ENCODE measurements around the gene CDC16.
A peak's percentile ranks its signal among the peaks of the same experiment; 100 is the strongest.

The CDC16 gene

DNA sequence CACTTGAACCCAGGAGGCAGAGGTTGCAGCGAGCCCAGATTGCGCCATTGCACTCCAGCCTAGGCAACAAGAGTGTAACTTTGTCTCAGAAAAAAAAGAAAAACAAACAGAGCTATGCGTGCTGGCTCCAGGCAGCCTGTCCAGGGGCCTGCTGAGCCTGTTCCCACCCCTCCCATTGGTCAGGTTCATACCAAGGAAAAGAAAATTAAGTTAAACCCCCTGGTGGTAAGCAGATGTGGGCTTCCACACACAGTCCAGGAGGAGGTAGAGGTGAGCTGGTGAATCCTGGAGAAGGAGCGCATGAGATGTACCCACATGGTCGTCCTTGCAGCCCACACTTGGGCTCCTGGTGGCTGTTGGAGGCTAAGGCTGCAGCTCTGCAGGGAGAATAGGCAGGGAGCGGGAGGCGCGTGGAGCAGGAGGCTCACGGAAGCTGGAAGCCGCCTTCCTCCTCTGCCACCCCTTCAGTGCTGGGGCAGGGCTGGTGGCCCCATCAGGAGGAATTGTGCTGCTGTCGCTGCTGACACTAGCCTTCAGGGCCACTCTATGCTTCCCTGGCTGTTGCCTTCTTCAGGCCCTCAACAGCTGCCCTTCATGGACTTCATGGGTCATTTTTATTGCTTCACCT, 69.1 kb downstream of the CDC16 start:
- DNase-seq (ENCODE audit: low read depth), result no peak

DNA sequence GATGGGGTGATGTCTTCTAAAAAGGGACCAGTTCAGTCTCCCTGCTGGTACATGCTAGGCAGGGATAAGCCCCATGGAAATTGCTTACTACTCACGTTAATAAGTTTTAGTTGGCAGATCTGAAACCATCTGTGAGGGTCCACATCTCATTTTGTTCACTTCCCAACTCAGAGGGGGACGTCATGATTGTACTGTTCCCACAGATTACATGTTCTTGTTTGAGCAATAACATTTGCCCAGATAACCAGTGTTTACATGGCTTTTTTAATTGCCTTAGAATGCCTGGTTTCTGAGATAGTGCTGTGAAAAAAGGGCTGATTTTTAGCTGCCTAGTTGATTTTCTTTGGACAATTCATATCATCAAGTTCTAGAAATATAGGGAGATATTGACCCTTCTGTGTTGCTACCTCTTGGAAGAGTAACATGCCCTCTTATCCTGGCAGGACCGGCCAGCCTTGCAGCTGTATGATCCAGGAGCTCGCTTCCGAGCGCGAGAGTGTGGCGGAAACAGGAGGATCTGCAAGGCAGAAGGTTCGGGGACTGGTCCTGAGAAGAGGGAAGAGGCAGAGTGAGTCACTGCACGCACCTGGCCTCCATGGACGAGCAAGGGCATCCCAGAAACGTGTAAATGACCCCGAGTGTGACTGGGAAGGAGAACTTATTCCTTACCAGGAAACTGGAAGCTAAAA, 69.8 kb downstream of the CDC16 start:
- DNase-seq (ENCODE audit: low read depth), result no peak

DNA sequence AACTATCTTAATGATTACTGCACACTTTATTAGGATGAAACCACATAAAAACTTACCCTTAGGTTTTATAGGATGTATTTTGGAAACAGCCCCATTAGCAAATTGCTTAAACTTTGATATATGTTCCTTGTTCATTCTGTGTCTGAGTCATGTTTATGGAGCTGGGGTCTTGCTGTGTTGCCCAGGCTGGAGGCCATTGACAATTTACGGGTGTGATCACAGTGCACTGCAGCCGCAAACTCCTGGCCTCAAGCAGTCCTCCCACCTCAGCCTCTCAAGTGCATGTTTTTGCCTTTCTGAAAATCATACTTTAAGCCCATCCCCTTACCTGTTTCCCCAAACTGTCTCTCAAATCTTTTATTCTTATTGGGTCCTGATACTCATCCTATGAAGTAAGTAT, 74.4 kb downstream of the CDC16 start:
- DNase-seq (ENCODE audit: low read depth), result no peak

DNA sequence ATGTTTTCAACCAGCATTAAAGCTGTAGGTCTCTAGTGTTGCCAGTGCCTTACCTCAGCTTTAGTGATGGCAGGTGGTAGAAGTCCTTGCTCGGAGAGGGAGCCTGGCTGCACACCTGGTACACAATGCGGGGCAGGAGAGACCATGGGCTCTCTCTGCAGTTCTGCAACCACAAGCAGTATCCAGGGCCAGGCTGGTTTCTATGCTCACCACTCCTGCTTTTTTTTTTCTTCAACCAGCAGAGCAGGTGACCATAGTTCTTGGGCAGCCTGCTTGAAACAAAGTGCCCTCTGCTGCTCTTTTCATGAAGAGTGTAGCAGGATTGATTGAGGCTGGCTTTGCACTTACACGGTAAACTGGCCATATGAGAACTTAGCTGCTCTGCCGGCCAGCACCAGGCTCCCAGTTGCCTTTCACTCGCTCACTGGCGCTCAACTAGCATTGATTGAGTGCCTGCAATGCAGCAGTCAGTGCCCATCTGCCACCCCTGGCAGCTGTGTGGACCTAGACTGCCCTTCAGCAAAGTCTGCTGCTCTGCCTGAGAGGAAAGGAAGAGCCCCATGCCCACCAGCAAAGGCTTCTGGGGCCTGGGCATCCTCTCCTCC, 75.2 kb downstream of the CDC16 start:
- DNase-seq (ENCODE audit: low read depth), result no peak

DNA sequence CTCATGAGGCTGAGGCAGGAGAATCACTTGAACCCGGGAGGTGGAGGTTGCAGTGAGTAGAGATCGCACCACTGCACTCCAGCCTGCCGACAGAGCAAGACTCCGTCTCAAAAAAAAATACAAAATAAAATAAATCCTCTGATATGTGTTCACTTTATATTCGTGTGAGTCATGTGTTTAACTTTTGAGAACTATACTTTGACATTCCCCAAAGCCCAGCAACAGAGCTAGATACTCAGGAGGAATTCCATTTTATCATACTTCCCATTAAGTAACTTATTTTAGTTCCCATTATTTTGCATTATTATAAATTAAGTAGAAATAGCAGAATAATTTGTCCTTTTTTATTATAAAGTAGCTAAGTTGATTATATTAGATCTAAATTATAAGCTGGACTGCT, 76.3 kb downstream of the CDC16 start:
- no peak for DNase-seq (ENCODE audit: low read depth)

DNA sequence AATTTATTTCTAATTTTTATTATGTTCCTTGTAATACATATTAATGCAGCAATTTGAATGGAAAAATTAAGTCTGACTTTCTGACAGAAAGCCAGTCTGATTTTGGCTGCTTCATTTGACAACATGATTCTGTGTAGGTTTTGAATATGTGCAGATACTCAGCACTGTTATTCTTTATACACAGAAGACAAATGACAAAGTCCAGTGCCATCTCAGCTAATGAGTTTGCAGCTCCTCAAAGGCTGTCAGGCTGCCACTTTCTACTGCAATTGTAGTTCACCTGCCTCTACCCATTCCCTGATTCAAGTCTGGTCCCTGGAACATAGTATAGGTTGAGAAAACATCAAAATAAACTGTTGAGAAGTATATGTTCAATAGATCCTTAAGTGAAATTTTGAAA, 76.7 kb downstream of the CDC16 start:
- DNase-seq (ENCODE audit: low read depth), result no peak

DNA sequence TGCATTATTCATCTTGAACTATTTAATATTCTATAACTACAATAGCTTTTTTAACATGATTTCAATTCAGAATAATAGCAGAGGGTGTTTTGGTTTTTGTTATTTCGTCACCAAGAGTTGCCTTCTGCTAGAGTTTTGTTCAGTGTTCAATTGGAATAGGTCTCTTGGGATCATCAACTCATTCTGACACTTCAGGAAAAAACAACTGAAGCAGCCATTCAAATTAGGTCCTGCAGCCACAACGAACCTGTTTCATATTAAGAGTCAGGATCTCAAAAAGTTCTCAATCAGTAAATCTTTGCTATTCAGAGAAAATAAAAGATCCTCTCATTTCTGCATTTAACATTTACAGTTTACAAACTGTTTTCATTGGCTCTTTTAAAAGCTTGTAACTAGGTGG, 77.2 kb downstream of the CDC16 start:
- DNase-seq (ENCODE audit: low read depth), result peak; percentile 52

DNA sequence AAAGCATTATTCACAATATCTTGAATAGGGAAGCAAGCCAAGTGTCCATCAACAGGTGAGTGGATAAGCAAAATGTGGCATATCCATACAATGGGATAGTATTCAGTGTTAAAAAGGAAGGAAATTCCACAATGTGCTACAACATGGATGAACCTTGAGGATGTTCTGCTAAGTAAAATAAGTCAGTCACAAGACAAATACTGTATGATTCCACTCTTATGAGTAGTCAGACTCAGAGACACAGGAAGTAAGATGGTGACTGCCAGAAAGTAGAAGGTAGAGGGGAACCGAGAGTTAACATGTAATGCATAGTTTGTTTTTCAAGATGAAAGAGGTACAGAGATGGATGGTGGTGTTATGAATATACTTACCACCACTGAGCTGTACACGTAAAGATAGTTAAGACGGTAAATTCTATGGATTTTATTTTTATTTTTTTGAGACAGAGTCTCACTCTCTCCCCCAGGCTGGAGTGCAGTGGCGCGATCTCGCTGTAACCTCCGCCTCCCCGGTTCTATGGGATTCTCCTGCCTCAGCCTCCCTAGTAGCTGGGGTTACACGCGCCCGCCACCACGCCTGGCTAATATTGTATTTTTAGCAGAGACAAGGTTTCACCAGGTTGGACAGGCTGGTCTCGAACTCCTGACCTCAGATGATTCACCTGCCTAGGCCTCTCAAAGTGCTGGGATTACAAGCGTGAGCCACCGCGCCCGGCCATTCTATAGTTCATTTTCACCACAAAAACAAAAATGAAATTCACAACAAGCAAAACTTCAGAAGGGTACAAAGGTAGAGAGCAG, 78.6 kb downstream of the CDC16 start:
- DNase-seq (ENCODE audit: low read depth), result no peak

DNA sequence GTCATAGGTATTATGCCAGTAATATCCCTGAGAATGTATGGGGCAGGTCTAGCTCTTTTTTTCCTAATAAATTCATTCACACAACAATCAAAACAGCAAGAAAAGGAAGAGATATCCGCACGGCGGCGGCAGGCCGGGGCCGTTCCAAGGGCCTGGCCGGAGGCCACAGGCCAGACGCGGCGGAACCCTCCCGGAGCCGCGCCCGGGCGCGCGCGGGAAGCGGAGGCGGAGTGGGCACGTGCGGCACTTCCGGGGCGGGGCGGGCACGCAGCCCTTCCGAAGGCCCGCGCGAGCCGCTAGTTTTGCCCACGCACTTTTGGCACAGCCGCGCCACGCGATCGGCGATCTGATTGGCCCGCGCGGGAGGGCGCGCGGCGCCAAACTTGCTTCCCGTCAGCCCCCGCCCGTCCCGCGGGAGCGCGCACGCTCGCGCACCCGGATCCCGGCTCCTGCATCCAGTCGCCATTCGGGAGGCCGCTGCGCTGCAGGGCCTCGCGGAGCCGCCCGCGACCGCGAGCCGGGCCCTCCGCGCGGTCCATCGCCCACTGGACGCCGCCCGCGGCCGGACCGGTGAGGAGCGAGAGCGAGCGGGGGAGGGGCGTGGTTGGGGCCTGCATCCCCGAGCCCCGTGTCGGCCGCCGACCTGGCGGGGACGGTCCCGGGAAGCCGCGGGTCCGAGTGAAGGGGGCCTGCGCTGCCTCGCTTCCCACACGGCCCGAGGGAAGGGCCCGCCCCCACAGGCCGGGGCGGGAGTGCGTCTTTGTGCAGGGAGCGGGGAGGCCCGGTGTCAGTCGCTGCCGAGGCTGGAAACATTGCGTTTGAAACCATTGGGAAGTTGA, 79.6 kb downstream of the CDC16 start, which contains the start of gene CHAMP1:
Gene CHAMP1, plus strand, starts transcription at position 430 of the 839 bp plus-strand sequence. CDS start 9,340 bp downstream, outside the sequence.
- peak; percentile 97 for DNase-seq (ENCODE audit: low read depth)

DNA sequence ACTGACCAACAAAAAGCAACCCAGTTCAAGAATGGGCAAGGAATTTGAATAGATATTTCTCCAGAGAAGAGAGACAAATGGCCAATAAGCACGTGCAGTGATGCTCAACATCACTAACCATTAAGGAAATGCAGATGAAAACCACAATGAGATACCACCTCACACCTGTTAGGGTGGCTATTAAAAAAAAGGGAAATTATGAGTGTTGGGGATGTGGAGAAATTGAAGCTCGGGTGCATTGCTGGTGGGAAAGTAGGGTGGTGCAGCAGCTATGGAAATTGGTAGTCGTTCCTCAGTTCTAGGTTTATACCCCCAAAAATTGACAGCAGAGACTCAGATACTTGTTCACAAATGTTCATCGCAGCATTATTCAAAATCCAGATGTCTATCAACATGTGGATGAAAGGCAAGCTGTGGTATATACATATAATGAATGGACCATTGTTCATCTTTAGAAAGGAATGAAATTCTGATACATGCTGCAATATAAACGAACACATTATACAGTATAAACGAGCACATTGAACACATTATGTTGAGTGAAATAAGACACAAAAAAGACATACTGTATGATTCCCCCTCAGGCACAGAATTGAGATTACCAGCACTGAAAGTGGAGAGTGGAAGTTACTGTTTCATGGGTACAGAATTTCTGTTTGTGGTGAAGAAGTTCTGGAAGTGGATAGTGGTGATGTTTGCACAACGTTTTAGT, 80.5 kb downstream of the CDC16 start:
- DNase-seq (ENCODE audit: low read depth), result no peak

DNA sequence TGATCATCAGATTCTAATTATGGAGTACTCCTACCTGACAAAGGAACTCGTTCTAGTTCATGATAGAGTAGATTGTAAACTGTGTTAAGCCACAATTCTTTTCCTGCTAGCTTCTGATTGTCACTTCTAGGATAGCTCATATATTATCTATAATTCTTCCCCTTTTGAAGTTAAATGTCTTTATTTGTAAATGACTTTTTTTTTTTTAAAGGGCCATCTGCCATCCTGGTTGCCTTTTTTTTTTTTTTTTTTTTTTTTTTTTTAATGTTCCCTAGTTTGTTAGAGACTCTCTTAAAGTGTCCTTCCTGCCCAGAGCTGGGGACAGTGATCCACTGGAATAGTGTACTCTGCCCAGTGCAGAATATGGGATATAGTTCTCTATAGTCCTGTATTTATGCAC, 83.9 kb downstream of the CDC16 start:
- no peak for DNase-seq (ENCODE audit: low read depth)

DNA sequence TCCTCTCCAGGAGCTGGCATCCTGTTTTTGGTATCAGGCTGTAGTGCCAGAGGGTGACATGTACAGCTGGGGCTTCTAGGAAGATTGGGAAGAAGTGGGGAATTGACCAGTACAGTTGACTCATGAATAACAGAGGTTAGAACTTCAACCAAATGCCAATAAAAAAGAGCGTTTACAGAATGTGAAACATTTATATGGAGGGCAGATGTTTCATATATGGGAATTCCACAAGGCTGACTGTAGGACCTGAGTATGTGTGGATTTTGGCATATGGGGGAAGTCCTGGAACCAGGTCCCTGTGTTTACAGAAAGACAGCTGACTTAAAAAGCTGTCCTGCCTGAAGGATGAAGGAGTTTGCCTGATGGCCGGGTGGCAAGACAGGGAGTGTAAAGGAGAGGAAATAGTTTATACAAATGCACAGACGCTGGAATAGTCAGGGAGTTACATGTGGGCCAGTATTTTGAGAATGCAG, 84.8 kb downstream of the CDC16 start:
- DNase-seq (ENCODE audit: low read depth), result peak; percentile 83

DNA sequence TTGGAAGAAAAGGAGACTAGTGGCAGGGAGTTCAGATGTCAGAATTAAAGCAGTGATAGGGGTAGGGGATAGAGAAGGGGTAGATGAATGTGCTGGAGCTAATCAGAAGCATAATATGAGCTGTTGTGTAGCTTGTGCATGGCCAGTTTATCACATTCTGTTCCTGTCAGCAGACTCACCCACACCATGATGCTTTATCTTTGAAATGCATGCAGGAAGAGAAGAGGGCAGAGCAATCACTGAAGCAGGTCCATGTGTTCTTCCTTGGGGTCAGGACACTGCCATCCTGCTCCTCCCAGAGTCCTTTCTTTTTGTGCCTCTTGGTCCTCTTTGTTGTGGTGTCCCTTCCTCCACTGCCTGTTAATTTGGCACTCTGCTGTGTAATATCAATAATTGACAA, 85.4 kb downstream of the CDC16 start:
- DNase-seq (ENCODE audit: low read depth), result no peak

DNA sequence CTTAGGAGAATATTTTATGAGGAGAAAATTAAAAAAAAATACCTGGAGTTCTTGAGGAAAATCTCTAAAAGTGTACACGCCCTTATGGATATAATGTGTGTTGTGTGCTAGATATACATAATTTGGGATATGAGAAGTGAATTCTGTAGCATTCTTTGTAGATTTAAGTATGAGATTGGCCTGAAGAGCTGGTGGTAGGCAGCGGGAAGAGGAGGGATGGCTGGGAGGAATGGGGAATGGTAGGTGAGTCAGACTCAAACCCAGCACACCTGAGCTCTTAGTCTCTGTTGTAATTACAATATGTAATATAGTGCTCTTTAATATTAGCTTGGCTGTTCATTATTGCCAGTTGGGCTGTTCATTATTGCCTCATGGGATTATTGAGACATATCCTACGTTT, 86.6 kb downstream of the CDC16 start:
- DNase-seq (ENCODE audit: low read depth), result no peak
